Choroid plexus epithelial cell (primary cell): ENCODE data around the gene LDB2.

Experiments
- DNase-seq: peaks from one replicate; pipeline ENCODE4 v3.0.0-alpha.2; 2010; ENCODE audit warnings: low read depth
- H3K4me3 ChIP-seq: 2 replicates; pipeline ENCODE4 v1.5.1; 2011; ENCODE audit warnings: low read depth, mild to moderate bottlenecking, control low read depth, low read length, moderate library complexity
- CTCF ChIP-seq: conservative IDR thresholded peaks from 2 replicates; pipeline ENCODE4 v1.5.1; 2011; ENCODE audit warnings: low read depth, mild to moderate bottlenecking, control low read depth, inconsistent platforms, low read length, moderate library complexity

Gene LDB2

GRCh38 chr4:16896881-16897750 lies 1.3 kb downstream of the LDB2 start:
- peak overlapping the region; percentile 59 for H3K4me3 ChIP-seq
- TF ChIP-seq CTCF: no peak
- DNase-seq: peak; percentile 87

GRCh38 chr4:16894406-16894805 lies 4.0 kb downstream of the LDB2 start:
- H3K4me3 ChIP-seq: no peak overlapping the region
- no peak for DNase-seq
- no peak for TF ChIP-seq CTCF

GRCh38 chr4:16893141-16893651 lies 5.2 kb downstream of the LDB2 start:
- DNase-seq: peak; percentile 46
- TF ChIP-seq CTCF: no peak
- peak overlapping the region; percentile 41 for H3K4me3 ChIP-seq

- no peak overlapping the region for H3K4me3 ChIP-seq
- no peak for TF ChIP-seq CTCF
- DNase-seq: no peak
These were observed 7.8 kb downstream of the LDB2 start for GRCh38 chr4:16890651-16891050.

GRCh38 chr4:16889945-16890344 lies 8.5 kb downstream of the LDB2 start:
- H3K4me3 ChIP-seq: no peak overlapping the region
- TF ChIP-seq CTCF: no peak
- DNase-seq: no peak

GRCh38 chr4:16887887-16888286 lies 10.6 kb downstream of the LDB2 start:
- DNase-seq: no peak
- no peak overlapping the region for H3K4me3 ChIP-seq
- TF ChIP-seq CTCF: no peak
